ENCODE data around the gene ALKBH6. TPM values are rescaled to one million over a fixed set of nuclear protein-coding genes. Genes with fewer than 3 reads are reported as not detected.

Gene ALKBH6
- total and polyA plus RNA-seq, 2 of the 8 experiments (the other 6 are each of a cell fraction or from before 2014, with no cell fraction given): 19.2 to 33.3 TPM

GRCh38 chr19:36032251-36033104 is 18.5 kb upstream of the ALKBH6 start, which contains the start of gene CLIP3:
Gene CLIP3 (minus strand): TSS chr19:36032873. CDS start chr19:36032357, 516 bp downstream.
- 7% methylated on average over 9 of the region's 51 CpGs; no CpG with 5 or more reads in 1 of the 2 experiments for WGBS, 2 experiments (ENCODE audit: extremely low coverage in 1 of 2, insufficient coverage in 1 of 2, insufficient read length in 1 of 2, insufficient replicate concordance in 2 of 2, low coverage in 1 of 2, low lambda C conversion rate in 2 of 2, missing lambda C conversion rate in 1 of 2)
- CTCF ChIA-PET (ENCODE audit: partially characterized antibody): interaction anchor here (1.3 to 1.4 kb wide), 2 partner anchors 20 to 27 kb away, joined by 3 to 5 read pairs; no protein-coding TSS in a partner anchor
- Histone ChIP-seq H3K23me2 (ENCODE audit: low read depth, low read length) (peaks cover 8% of the 10 kb centered on the region; the same call in 1 of the 2 replicates), H3K18ac (ENCODE audit: extremely low read depth, low read length) (peak within 1 kb of the TSS; percentile 60), H3K4me3 (ENCODE audit: extremely low read depth in 1 of 4, insufficient read depth in 2 of 4, low read depth in 3 of 4, low read length in 4 of 4) (peak within 1 kb of the TSS; percentile 58 to 97 (median 80)), H4K20me1 (replicated peaks in 1 of 2; ENCODE audit: control insufficient read depth in 1 of 2, insufficient read depth in 2 of 2, low read length in 2 of 2) (peaks cover 0 to 6% of the 10 kb centered on the region in 2 experiments), H2AK5ac (ENCODE audit: low read depth, low read length) (no peak within 1 kb of the TSS), H2BK15ac (ENCODE audit: low read length) (no peak within 1 kb of the TSS), H3K79me2 (ENCODE audit: control insufficient read depth in 1 of 2, insufficient read depth in 2 of 2, low read length in 2 of 2) (no peaks in the 10 kb centered on the region), H3K9me3 (ENCODE audit: insufficient read depth in 2 of 2, low read depth in 1 of 2, low read length in 1 of 2) (no peaks in the 10 kb centered on the region), H3K23ac (ENCODE audit: insufficient read length) (no peak within 1 kb of the TSS), H3K79me1 (ENCODE audit: low read depth, low read length) (no peaks in the 10 kb centered on the region), H3K4me1 (replicated peaks in 1 of 4; ENCODE audit: control insufficient read depth in 3 of 4, insufficient read depth in 4 of 4, low read length in 3 of 4) (peaks cover 0 to 11% (median 4%) of the 10 kb centered on the region in 4 experiments; a peak in 6 of 7 replicates), H4K5ac (ENCODE audit: insufficient read length, low read depth, low read length) (peak within 1 kb of the TSS; percentile 73), H2BK5ac (ENCODE audit: low read depth, low read length) (no peak within 1 kb of the TSS), H2BK120ac (replicated peaks; ENCODE audit: low read depth, low read length) (no peak within 1 kb of the TSS), H3K4me2 (ENCODE audit: insufficient read depth in 1 of 2, low read depth in 2 of 2, low read length in 2 of 2) (peak within 1 kb of the TSS; percentile 83 to 87), H3K27ac (ENCODE audit: low read depth, low read length) (no peak within 1 kb of the TSS), H2AFZ (ENCODE audit: low read length) (peak within 1 kb of the TSS; percentile 54; the same call in 1 of the 2 replicates), H3K27me3 (replicated peaks in 1 of 4; ENCODE audit: control insufficient read depth in 3 of 4, extremely low read depth in 1 of 4, insufficient read depth in 3 of 4, low read length in 3 of 4) (peaks cover 0 to 4% (median 0%) of the 10 kb centered on the region in 4 experiments; a peak in 4 of 7 replicates), H3K56ac (replicated peaks; ENCODE audit: insufficient read length, low read depth, low read length) (no peak within 1 kb of the TSS), H2BK20ac (ENCODE audit: low read length) (no peak within 1 kb of the TSS), H4K8ac (ENCODE audit: extremely low read depth, insufficient read depth, low read length) (peak within 1 kb of the TSS; percentile 73), H3K14ac (ENCODE audit: insufficient read length) (no peak within 1 kb of the TSS), H3K9ac (replicated peaks in 1 of 4; ENCODE audit: extremely low read depth in 1 of 4, low read depth in 3 of 4, low read length in 3 of 4) (peak within 1 kb of the TSS in 3 of 4 experiments; percentile 22 to 70 (median 25); a peak in 3 of 7 replicates), H2BK12ac (ENCODE audit: low read depth, low read length) (no peak within 1 kb of the TSS), H4K91ac (replicated peaks; ENCODE audit: insufficient read length, low read length) (peak within 1 kb of the TSS; percentile 22), H3K36me3 (ENCODE audit: control insufficient read depth in 2 of 4, insufficient read depth in 4 of 4, low read length in 3 of 4) (no peaks in the 10 kb centered on the region), H3K4ac (replicated peaks; ENCODE audit: insufficient read length, low read depth, low read length) (peak within 1 kb of the TSS; percentile 48)
- FAIRE-seq (no peak), DNase-seq (ENCODE audit: low read depth in 1 of 2, low spot score in 2 of 2) (peak in 1 of 2 experiments; percentile 90)
- POLR2A ChIA-PET (ENCODE audit: partially characterized antibody): interaction anchor here (0.6 to 1.8 kb wide), 3 partner anchors 21 to 131 kb away, joined by 3 to 7 read pairs (median 5); partner anchors contain the start of genes SYNE4 and THAP8
- TF ChIP-seq GTF2F1 (IDR thresholded peaks at IDR 0.05; ENCODE audit: borderline replicate concordance, low read depth, low read length): no peak
- TF ChIP-seq BCL11A (IDR thresholded peaks at IDR 0.05; ENCODE audit: low read depth in 2 of 2, low read length in 2 of 2): no peak
- no peak for TF ChIP-seq RBBP5 (IDR thresholded peaks at IDR 0.05; ENCODE audit: borderline replicate concordance, low read depth, low read length)
- no peak for TF ChIP-seq KDM1A (IDR thresholded peaks at IDR 0.05; ENCODE audit: borderline replicate concordance, low read length)
- TF ChIP-seq CHD1 (IDR thresholded peaks at IDR 0.05; ENCODE audit: low read depth, low read length): no peak
- no peak for TF ChIP-seq SIN3A (conservative IDR thresholded peaks at IDR 0.05 in 1 of 2, IDR thresholded peaks at IDR 0.05 in 1 of 2; ENCODE audit: low read depth in 1 of 2, low read length in 2 of 2)
- TF ChIP-seq HDAC6 (IDR thresholded peaks at IDR 0.05; ENCODE audit: low read depth, low read length): no peak
- no peak for TF ChIP-seq TAF1 (IDR thresholded peaks at IDR 0.05; ENCODE audit: low read depth, low read length)
- TF ChIP-seq KDM4A (IDR thresholded peaks at IDR 0.05; ENCODE audit: low read depth, low read length, severe bottlenecking): peak; percentile 48
- peak; percentile 51; the same call in 1 of the 2 replicates for TF ChIP-seq PHF8 (conservative IDR thresholded peaks at IDR 0.05; ENCODE audit: low read depth, low read length)
- TF ChIP-seq FOSL1 (IDR thresholded peaks at IDR 0.05; ENCODE audit: insufficient read depth, low read depth, low read length): no peak
